Measurements from ENCODE around the gene IQSEC2. TPM values are rescaled to one million over a fixed set of nuclear protein-coding genes. Genes with fewer than 3 reads are reported as not detected.

Gene IQSEC2
- total and polyA plus RNA-seq, 2 of the 8 experiments (the other 6 are each of a cell fraction or from before 2014, with no cell fraction given): 6.1 to 54.9 TPM

- TF ChIP-seq CHD7 (IDR thresholded peaks at IDR 0.05; ENCODE audit: insufficient replicate concordance, low read length) (no peak), ASH2L (IDR thresholded peaks at IDR 0.05; ENCODE audit: low read length) (no peak), POU5F1 (IDR thresholded peaks at IDR 0.05; ENCODE audit: low read depth, low read length) (no peak), ATF3 (IDR thresholded peaks at IDR 0.05; ENCODE audit: insufficient read depth, low read depth, low read length) (no peak), PHF8 (conservative IDR thresholded peaks at IDR 0.05; ENCODE audit: low read depth, low read length) (no peak), RBBP5 (IDR thresholded peaks at IDR 0.05; ENCODE audit: borderline replicate concordance, low read depth, low read length) (no peak)
Observed at GRCh38 chrX:53260836-53261235, 20.5 kb downstream of the IQSEC2 start (continued).

Measured in H1 (cell line).